Bladder microvascular endothelial cell (primary cell): ENCODE measurements around the gene RGMA. TPM values are rescaled to one million over a fixed set of nuclear protein-coding genes. Genes with fewer than 3 reads are reported as not detected.

ENCODE experiments used
- total RNA-seq: library from RNA; depleted of rRNA; stranded (reverse); fragments of >200 nt; gene quantifications from 2 replicates; pipeline ENCODE4 v1.2.3, GENCODE V29; 2014

Gene RGMA, protein sequence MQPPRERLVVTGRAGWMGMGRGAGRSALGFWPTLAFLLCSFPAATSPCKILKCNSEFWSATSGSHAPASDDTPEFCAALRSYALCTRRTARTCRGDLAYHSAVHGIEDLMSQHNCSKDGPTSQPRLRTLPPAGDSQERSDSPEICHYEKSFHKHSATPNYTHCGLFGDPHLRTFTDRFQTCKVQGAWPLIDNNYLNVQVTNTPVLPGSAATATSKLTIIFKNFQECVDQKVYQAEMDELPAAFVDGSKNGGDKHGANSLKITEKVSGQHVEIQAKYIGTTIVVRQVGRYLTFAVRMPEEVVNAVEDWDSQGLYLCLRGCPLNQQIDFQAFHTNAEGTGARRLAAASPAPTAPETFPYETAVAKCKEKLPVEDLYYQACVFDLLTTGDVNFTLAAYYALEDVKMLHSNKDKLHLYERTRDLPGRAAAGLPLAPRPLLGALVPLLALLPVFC
- 0.06 TPM in 1 of 2 replicates, not detected in the other for total RNA-seq

DNA sequence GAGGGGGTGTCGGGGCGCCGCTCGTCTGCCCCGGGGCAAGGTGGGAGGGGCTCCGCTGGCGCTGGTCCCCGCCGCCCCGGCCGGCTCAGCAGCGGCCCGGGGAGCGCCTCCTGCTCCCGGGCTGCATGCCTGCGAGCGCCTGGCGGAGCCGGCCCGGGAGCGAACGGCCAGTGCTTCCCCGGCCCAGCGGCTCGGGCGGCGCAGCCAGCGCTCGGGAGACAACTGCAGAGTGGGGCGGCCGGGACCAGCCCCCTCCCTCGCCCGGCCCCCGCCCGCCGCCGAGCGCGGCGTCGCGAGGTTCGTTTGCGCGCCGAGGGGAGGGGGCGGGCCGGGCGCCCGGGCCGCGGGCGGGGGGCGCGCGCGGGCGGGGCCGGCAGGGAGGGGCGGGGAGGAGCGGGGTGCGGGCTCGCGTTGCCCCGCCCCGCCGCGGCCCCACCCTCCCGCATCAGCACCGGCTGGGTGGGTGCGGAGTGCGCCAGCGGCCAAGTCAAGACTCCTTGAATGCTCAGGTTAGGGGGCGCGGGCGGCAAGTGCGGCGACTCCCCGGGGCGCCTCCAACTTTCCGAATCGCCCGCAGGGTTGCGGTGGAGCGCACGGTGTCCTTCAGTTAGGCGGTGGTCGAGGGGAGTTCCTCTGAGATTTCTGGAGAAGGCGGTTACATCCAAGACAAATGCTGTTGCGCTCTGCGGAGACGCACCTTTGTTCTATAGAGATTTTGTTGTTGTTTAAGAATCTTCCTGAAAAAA, at the start of gene RGMA:
TSS of gene RGMA (minus strand) at position 231 of the 746 bp plus-strand sequence. CDS start 279 bp downstream, outside the sequence.

Other genes with a start within 250 kb of the RGMA start
- 37.1 and 91.8 TPM in 2 replicates for gene CHD2, start 188.9 kb downstream of the RGMA start, total RNA-seq